Mesothelial cell of epicardium (in vitro differentiated cells): ENCODE data around the gene DPH2. TPM values are rescaled to one million over a fixed set of nuclear protein-coding genes. Genes with fewer than 3 reads are reported as not detected.
A peak's percentile ranks its signal among the peaks of the same experiment; 100 is the strongest.

Experiments used
- DNase-seq, 2 experiments: peaks; one replicate each; pipeline ENCODE4 v3.0.0; 2021; ENCODE audit warnings: low spot score in 2 of 2; ENCODE audit not compliant: unreplicated experiment in 2 of 2
- H3K27ac Mint-ChIP-seq: 2 replicates; pipeline ENCODE4 v1.8.0; 2021; ENCODE audit warnings: mixed read lengths
- H3K27me3 Mint-ChIP-seq: 2 replicates; pipeline ENCODE4 v1.8.0; 2021; ENCODE audit warnings: low read depth, mixed read lengths
- H3K36me3 Mint-ChIP-seq: 2 replicates; pipeline ENCODE4 v1.8.0; 2021; ENCODE audit warnings: mixed read lengths
- H3K4me1 Mint-ChIP-seq: 2 replicates; pipeline ENCODE4 v1.8.0; 2021; ENCODE audit warnings: mixed read lengths
- H3K4me3 Mint-ChIP-seq: 2 replicates; pipeline ENCODE4 v1.8.0; 2021; ENCODE audit warnings: mild to moderate bottlenecking, moderate library complexity, mixed read lengths
- H3K9me3 Mint-ChIP-seq: 2 replicates; pipeline ENCODE4 v1.8.0; 2021; ENCODE audit warnings: mixed read lengths
- total RNA-seq: library from RNA; stranded (reverse); gene quantifications from 3 replicates; pipeline ENCODE4 v1.2.1, GENCODE V29; 2021
- TF ChIP-seq, protein P1 (sequence below): fragments of 200-600 bp; sonication (generic); IDR thresholded peaks from one replicate; pipeline ENCODE4 v1.5.0; 2021; ENCODE audit warnings: antibody characterized with exemption; ENCODE audit not compliant: unreplicated experiment

DPH2 gene
- total RNA-seq, 1 donor from 2014 or later: 24.1 TPM

DNA sequence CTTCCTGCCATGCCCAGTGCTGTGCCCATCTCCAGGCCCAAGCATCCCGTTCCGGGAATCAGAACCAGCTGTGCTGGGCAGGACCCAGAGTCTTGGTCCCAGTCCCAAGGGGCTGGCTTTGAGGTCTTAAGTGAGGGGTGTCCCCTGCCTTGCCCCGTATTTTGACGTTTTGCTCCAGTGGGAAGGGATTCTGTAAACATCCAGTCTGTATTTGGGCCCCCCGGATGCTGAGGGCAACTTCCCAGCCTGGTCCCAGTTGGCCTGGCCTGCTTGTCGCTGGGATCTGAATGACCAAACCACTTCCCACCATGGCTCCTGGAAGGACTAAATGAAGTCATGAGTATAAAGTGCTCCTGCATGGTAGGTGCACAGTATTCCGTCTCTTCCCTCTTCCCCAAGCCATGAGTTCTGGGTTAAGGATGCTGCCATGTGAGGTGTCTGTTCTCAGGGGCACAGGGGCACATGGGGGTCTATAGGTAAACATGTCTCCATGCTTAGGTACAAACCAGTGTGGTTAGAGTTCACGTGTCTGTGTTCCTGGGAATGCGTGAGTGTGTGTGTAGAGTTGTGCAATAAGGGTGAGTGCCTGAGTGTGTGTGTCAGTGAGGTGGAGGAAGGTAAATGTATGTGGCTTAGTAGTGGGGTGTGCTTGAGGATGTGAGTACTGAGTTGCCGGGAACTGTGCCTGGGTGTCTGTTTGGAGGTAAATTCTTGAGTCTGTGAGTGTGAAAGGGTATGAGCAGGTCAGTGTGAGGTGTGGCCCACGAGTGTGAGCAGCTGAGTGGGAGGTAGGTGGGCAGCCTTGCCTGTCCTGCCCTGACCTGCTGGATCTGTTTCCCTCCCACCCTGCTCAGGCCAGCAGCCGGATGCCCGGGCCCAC is 10.7 kb downstream of the DPH2 start:
- Mint-ChIP-seq H3K4me3 (peak overlapping the region; percentile 85), H3K4me1 (peaks cover 42% of the 10 kb centered on the region), H3K27ac (peak overlapping the region; percentile 82), H3K27me3 (no peaks in the 10 kb centered on the region), H3K9me3 (no peaks in the 10 kb centered on the region), H3K36me3 (peaks cover 21% of the 10 kb centered on the region)
- TF ChIP-seq, protein P1, sequence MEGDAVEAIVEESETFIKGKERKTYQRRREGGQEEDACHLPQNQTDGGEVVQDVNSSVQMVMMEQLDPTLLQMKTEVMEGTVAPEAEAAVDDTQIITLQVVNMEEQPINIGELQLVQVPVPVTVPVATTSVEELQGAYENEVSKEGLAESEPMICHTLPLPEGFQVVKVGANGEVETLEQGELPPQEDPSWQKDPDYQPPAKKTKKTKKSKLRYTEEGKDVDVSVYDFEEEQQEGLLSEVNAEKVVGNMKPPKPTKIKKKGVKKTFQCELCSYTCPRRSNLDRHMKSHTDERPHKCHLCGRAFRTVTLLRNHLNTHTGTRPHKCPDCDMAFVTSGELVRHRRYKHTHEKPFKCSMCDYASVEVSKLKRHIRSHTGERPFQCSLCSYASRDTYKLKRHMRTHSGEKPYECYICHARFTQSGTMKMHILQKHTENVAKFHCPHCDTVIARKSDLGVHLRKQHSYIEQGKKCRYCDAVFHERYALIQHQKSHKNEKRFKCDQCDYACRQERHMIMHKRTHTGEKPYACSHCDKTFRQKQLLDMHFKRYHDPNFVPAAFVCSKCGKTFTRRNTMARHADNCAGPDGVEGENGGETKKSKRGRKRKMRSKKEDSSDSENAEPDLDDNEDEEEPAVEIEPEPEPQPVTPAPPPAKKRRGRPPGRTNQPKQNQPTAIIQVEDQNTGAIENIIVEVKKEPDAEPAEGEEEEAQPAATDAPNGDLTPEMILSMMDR: no peak
- no peak for DNase-seq

DNA sequence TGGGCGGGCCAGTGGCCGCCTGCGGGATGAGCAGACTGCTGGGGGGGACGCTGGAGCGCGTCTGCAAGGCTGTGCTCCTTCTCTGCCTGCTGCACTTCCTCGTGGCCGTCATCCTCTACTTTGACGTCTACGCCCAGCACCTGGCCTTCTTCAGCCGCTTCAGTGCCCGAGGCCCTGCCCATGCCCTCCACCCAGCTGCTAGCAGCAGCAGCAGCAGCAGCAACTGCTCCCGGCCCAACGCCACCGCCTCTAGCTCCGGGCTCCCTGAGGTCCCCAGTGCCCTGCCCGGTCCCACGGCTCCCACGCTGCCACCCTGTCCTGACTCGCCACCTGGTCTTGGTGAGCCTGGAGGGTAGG is 11.3 kb downstream of the DPH2 start:
- peak overlapping the region; percentile 85 for H3K4me3 Mint-ChIP-seq
- H3K9me3 Mint-ChIP-seq: no peaks in the 10 kb centered on the region
- no peak for DNase-seq
- H3K36me3 Mint-ChIP-seq: peaks cover 23% of the 10 kb centered on the region
- peaks cover 36% of the 10 kb centered on the region for H3K4me1 Mint-ChIP-seq
- H3K27ac Mint-ChIP-seq: no peak overlapping the region
- TF ChIP-seq, protein P1: no peak
- H3K27me3 Mint-ChIP-seq: no peaks in the 10 kb centered on the region

DNA sequence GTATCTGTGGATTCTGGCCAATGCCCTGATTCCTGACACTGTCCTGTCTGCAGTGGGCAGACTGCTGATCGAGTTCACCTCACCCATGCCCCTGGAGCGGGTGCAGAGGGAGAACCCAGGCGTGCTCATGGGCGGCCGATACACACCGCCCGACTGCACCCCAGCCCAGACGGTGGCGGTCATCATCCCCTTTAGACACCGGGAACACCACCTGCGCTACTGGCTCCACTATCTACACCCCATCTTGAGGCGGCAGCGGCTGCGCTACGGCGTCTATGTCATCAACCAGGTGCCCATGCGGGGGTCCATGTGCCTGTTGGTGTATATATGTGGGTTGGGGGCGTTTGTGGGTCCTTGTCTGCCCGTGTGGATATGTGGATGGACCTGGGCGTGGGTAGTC is 11.8 kb downstream of the DPH2 start:
- H3K36me3 Mint-ChIP-seq: peaks cover 25% of the 10 kb centered on the region
- TF ChIP-seq, protein P1: no peak
- no peak overlapping the region for H3K4me3 Mint-ChIP-seq

DNA sequence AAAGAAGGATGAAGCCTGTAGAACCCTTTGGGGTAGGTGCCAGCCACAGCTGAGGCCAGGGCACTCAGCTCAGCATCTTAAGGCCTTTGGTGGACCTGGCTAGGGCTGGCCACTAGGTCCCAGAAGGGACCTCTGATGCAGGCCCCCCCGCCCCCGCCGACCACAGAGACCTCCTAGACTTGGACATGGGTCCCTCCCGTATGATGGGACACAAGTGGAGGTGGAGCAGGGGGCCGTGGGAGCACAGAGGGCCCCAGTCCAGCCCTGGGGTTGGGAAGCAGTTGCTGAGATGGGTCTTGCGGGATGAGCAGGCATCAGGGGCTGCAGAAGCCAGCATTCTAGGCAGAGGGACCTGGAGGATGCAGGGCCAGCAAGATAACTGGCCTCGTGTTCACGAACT is 12.4 kb downstream of the DPH2 start:
- no peak for DNase-seq
- H3K4me3 Mint-ChIP-seq: no peak overlapping the region
- TF ChIP-seq, protein P1: no peak
- H3K36me3 Mint-ChIP-seq: peaks cover 20% of the 10 kb centered on the region
- H3K4me1 Mint-ChIP-seq: peaks cover 27% of the 10 kb centered on the region
- no peaks in the 10 kb centered on the region for H3K27me3 Mint-ChIP-seq
- H3K27ac Mint-ChIP-seq: no peak overlapping the region
- H3K9me3 Mint-ChIP-seq: no peaks in the 10 kb centered on the region

More for the DNA sequence above, 11.8 kb downstream of the DPH2 start:
- DNase-seq: no peak
- H3K4me1 Mint-ChIP-seq: peaks cover 33% of the 10 kb centered on the region
- no peaks in the 10 kb centered on the region for H3K27me3 Mint-ChIP-seq
- H3K27ac Mint-ChIP-seq: no peak overlapping the region
- H3K9me3 Mint-ChIP-seq: no peaks in the 10 kb centered on the region

DNA sequence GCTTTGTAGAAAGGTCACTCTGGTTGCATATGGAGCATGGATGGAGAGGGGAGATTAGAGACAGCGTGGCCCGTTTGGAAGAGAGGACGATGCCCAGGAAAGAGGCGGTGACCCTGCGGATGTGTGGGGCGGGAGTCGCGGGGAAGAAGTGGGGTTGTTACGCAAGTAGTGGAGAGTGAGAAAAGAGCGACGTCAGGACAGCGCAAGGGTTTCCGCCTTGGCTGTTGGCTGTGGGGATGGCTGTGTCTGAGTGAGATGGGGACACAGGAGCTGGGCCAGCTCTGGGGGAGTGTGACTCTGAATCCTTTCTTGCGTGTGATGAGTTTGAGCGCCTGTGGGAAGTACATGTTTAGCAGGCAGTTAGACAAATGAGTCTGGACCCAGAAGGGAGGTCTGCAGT is 13.0 kb downstream of the DPH2 start:
- Mint-ChIP-seq H3K27ac (no peak overlapping the region), H3K27me3 (no peaks in the 10 kb centered on the region), H3K4me1 (peaks cover 21% of the 10 kb centered on the region), H3K9me3 (no peaks in the 10 kb centered on the region), H3K36me3 (peaks cover 14% of the 10 kb centered on the region), H3K4me3 (no peak overlapping the region)
- DNase-seq: no peak
- TF ChIP-seq, protein P1: no peak
